ENCODE data around the gene KRTAP10-4.
"Not testable (repeated sequence)": the region's sequence is repeated elsewhere in the genome, so short reads cannot be mapped to it uniquely, and the experiment has no call there.

Gene KRTAP10-4

DNA sequence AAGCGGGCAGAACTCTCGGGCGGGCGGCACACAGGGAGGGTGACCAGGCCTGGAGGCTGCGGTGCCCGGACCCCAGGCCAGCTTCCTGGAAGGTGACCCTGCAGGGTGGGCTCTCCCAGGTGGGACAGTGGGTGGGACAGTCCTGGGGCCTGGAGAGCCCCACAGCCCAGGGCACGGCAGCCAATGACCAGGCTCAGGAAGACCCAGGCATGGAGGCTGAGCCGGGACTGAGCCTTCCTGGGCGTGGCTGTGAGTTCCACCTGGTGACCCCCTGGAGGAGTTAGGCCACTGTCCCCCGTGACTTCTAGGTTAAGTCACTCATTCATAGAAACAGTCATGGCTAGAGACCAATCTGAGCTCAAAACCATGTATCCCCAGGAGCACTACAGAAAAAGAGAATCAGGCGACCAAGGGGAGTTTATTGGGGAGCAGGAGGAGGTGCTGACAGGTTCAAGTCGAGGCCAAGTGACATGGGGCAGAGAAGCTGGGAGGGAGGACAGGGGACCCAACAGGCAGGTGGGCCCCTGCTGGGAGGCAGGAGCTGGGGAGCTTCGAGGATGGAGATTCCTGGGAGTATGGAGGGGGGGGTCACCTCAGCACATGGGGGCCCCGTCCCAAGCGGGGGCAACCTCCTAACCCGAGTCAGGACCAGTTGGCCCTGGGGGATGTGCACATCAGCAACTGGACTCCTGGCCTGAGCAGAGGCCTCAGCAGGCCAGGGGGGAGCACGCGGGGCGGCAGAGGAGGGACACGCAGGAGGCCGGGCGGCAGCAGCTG lies 5.7 kb downstream of the KRTAP10-4 start:
- no peak for DNase-seq (ENCODE audit: low spot score)

GRCh38 chr21:44579833-44580144 lies 6.3 kb downstream of the KRTAP10-4 start:
- DNase-seq (ENCODE audit: low spot score), result peak; percentile 32

DNA sequence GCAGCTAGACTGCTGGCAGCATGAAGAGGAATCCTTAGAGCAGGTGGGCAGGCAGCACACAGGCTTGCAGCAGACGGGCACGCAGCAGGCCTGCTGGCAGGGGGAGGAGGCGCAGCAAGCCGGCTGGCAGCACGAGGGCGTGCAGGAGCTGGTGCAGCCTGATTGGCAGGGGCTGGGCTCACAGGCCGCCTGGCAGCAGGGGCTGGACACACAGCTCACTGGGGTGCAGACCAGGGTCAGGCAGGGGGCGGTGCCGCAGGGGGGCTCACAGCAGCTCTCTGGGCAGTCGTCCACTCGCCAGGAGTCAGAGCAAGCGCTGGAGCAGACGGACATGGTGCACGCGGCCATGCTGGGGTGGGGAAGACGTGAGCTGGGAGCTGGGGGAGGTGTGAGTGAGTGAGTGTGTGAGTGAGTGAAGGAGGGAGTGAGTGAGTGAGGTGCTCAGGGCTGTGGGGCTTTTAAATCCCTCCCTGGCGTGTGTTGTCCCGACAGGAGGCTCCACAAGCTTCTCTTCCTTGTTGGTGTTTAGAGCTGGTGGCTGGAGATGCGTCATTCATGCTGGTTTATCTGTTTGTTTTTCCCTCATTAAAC lies 6.8 kb downstream of the KRTAP10-4 start, which contains the start of gene KRTAP10-5:
TSS of gene KRTAP10-5 (minus strand) at position 374 of the 591 bp plus-strand sequence. CDS start at position 348, 26 bp downstream.
- DNase-seq (ENCODE audit: low spot score), result peak; percentile 48

DNA sequence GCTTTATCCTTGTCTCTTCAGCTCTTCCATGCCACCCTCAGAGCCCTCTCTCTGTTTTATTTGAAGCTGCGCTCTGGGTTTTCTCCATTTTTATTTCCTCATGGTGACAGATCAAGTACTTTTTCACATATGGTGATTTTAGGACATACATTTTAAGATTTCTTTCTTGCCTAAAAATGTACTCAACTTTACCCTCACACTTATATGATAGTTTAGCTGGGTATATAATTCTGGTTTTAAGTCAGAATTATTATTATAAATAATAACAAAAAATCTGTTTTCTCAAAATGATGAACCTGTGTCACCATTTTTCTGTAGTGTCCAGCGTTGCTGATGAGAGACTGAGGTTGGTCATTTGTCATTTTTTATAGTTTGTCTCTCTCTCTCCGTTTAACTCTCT lies 7.6 kb downstream of the KRTAP10-4 start:
- DNase-seq (ENCODE audit: low spot score), result no peak

- peak; percentile 35 for DNase-seq (ENCODE audit: low spot score)
These were observed 8.5 kb downstream of the KRTAP10-4 start for GRCh38 chr21:44582055-44582454.

DNA sequence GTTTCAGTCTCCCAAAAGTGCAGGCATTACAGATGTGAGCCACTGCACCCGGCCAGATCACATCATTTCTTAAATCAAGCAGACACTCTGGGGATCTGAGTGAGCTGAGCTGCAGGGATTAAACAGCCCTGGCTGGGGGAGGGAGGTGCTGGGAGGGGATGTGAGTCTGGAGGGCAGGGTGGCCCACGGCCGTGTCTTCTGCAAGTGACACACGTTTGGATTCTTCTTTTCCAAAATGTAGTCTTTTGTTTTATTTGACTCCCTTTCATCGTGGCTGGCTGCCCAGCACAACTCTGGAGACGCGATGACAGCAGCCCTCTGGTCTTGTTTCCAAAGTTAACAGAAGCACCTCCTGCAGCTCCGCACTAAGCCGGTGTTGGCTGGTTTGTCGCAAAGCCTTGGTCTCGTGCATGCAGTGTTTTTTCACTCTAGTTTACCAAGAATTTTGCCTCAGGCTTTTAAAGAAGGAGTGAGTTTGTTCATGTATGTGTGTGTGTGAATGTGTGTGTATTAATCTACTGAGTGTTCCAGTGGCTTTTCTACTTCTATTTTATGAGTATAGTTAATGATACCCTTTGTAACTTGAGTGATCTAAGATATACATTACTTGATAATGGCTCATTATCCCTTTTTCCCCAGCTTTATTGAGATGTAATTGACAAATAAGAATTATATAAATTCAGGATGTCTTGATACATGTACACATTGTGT lies 9.7 kb downstream of the KRTAP10-4 start:
- peak; percentile 66 for DNase-seq (ENCODE audit: low spot score)

- no peak for DNase-seq (ENCODE audit: low spot score)
These were observed 10.2 kb downstream of the KRTAP10-4 start for GRCh38 chr21:44583800-44584147.

- DNase-seq (ENCODE audit: low spot score), result no peak
These were observed 12.4 kb downstream of the KRTAP10-4 start for GRCh38 chr21:44585892-44586291.

DNA sequence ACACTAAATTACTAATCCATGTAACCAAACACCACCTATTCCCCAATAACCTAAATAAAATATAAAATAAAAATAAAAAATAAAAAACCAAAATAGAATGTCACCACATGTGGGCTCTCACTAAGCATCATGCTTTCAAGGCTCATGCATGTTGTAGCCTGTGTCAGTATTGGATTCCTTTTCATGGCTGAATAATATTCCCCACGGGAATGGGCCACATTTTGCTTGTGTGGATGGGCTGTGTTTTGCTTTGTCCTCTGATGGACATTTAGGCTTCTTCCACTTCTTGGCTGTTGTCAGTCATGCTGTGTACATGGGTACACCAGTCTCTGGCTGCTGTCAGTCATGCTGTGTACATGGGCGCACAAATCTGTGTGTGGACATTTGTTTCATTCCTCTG lies 15.6 kb downstream of the KRTAP10-4 start:
- no peak for DNase-seq (ENCODE audit: low spot score)

- DNase-seq (ENCODE audit: low spot score), result peak; percentile 45
These were observed 16.2 kb downstream of the KRTAP10-4 start for GRCh38 chr21:44589586-44590305.

DNA sequence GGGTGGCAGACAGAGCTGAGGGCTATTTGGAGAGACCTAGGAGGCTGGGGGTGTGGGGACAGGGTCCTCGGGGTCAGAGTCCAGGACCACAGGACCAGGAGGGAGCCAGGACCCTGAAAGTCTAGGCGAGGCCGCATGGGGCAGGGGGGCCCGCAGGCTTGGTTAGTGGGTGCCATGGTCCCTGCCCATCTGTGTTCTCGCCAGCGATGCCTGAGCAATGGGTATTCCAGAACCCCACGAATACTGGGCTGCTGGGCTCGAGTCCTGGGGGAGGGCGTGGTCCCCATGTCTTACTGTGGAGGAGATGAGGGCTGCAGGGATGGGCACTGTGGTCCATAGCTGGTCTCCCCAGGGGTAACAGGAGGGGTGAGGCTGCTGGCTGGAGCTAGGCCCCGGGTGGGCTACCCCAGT lies 16.8 kb downstream of the KRTAP10-4 start:
- DNase-seq (ENCODE audit: low spot score), result no peak

DNA sequence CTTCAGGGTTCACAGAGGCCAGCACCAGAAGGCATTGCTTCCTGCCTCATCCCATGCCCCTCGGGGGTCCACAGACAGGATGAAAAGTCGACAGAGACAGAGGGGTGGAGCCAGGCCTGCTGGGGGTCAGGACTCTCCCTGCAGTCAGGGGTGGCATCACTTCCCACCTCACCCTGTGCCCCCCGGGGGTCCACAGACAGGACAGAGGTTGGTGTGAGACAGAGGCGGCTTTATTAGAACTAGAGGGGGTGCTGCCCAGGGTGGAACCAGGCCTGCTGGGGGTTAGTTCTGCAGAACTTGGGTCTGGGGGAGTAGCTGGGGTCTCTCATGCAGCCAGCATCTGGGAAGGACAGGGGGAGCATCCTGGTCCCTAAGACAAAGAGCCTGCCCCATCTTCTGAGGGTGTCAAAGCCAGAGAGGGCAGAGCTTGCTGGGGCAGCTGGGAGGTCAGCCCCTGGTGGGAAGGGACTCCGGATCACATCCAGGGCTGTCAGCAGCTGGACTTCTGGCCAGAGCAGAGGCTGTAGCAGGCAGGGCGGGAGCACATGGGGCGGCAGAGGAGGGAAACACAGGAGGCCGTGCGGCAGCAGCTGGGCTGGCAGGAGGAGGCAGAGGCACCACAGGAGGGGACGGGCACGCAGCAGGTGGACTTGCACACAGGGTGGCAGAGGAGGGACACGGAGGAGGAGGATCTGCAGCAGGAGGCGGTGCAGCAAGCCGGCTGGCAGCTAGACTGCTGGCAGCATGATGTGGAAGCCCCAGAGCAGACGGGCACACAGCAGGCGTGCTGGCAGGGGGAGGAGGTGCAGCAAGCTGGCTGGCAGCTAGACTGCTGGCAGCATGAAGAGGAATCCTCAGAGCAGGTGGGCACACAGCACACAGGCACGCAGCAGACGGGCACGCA lies 17.6 kb downstream of the KRTAP10-4 start:
- DNase-seq (ENCODE audit: low spot score), result peak; percentile 27

- not testable (repeated sequence) for DNase-seq (ENCODE audit: low spot score)
These were observed 18.2 kb downstream of the KRTAP10-4 start for GRCh38 chr21:44591801-44592130.

- DNase-seq (ENCODE audit: low spot score), result peak; percentile 43
These were observed 19.1 kb downstream of the KRTAP10-4 start, which contains the start of gene KRTAP10-6 for GRCh38 chr21:44592446-44593311. TSS of gene KRTAP10-6 (minus strand) at chr21:44592505. CDS start at chr21:44592484, 21 bp downstream.

- DNase-seq (ENCODE audit: low spot score), result peak; percentile 44
These were observed 20.3 kb downstream of the KRTAP10-4 start for GRCh38 chr21:44593598-44594405.

GRCh38 chr21:44594406-44594916 lies 20.9 kb downstream of the KRTAP10-4 start:
- no peak for DNase-seq (ENCODE audit: low spot score)

DNA sequence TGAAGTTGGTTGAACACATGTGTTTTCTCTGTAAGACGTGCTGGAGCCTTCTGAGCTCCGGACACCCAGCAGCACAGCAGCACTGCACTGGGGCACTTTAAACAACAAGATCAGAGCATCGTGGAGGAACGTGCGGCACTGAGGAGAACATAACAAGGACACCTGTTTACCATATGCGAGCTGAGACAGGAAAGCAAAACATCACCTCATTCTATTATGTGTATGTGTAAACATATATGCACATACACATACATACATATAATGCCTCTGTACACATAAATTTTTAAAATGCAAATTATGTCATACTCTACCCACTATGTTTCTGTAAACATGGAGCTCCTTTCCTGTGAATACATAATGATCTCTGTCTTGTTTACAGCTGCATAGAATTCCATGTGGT lies 22.0 kb downstream of the KRTAP10-4 start:
- no peak for DNase-seq (ENCODE audit: low spot score)

GRCh38 chr21:44596068-44596725 lies 22.7 kb downstream of the KRTAP10-4 start:
- no peak for DNase-seq (ENCODE audit: low spot score)

DNA sequence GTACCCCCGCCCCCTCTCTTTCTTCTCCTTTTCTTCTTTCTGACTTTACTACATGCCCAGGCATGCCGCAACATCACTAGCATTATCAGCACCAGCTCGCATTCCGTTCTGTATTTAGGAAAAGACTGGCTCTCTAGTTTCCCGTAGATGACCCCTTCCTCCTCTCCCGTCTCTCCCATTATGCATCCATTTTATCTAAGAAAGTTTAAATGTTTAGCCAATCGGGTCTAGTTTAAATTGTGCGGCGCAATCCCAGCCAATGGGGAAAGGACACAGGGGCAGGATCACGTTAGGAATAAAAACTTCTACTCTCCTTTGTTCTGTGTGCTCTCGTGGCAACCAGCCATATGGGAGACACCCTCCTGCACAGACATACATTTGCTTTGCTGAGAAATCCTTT lies 24.5 kb downstream of the KRTAP10-4 start:
- DNase-seq (ENCODE audit: low spot score), result no peak
